Nephron (organoid): ENCODE data around the gene JPT2.

Source experiments
- H3K27ac Mint-ChIP-seq, 3 experiments: 2 replicates each; pipeline ENCODE4 v1.8.0; 2020; ENCODE audit warnings: mixed read lengths in 3 of 3, mild to moderate bottlenecking in 2 of 3, moderate library complexity in 1 of 3
- H3K27me3 Mint-ChIP-seq: 2 replicates; pipeline ENCODE4 v1.8.0; 2021; ENCODE audit warnings: low read depth, mild to moderate bottlenecking, moderate library complexity, mixed read lengths
- H3K36me3 Mint-ChIP-seq: 2 replicates; pipeline ENCODE4 v1.8.0; 2020; ENCODE audit warnings: low read depth, mixed read lengths
- H3K4me1 Mint-ChIP-seq: 2 replicates; pipeline ENCODE4 v1.8.0; 2020; ENCODE audit warnings: mixed read lengths
- H3K4me3 Mint-ChIP-seq, 3 experiments: 2 replicates each; pipeline ENCODE4 v1.8.0; 2020; ENCODE audit warnings: mild to moderate bottlenecking in 3 of 3, mixed read lengths in 3 of 3, moderate library complexity in 2 of 3
- H3K9me3 Mint-ChIP-seq: 2 replicates; pipeline ENCODE4 v1.8.0; 2020; ENCODE audit warnings: mixed read lengths
- CTCF ChIP-seq, 3 experiments: fragments of 200-600 bp; sonication (generic); IDR thresholded peaks; one replicate each; pipeline ENCODE4 v1.5.0; 2021; ENCODE audit warnings: antibody characterized with exemption in 3 of 3; ENCODE audit not compliant: unreplicated experiment in 3 of 3

JPT2 gene

GRCh38 chr16:1749152-1750117 lies 71.4 kb downstream of the JPT2 start:
- H3K36me3 Mint-ChIP-seq: peaks cover 23% of the 10 kb centered on the region
- H3K4me3 Mint-ChIP-seq: no peak overlapping the region
- H3K9me3 Mint-ChIP-seq: no peaks in the 10 kb centered on the region
- H3K27me3 Mint-ChIP-seq: no peaks in the 10 kb centered on the region
- no peak for TF ChIP-seq CTCF (IDR thresholded peaks at IDR 0.05; ENCODE audit: unreplicated experiment in 3 of 3)
- no peak overlapping the region for H3K27ac Mint-ChIP-seq
- H3K4me1 Mint-ChIP-seq: no peaks in the 10 kb centered on the region
